HG03039 (cell line): ENCODE measurements around the gene GSN.
A peak's percentile ranks its signal among the peaks of the same experiment; 100 is the strongest.

Experiments used
- ATAC-seq: cut with Tn5 transposase; IDR thresholded peaks from one replicate; pipeline ENCODE4 v1.9.1; 2021; ENCODE audit warnings: mild to moderate bottlenecking, moderate library complexity; ENCODE audit not compliant: unreplicated experiment

The GSN gene

DNA sequence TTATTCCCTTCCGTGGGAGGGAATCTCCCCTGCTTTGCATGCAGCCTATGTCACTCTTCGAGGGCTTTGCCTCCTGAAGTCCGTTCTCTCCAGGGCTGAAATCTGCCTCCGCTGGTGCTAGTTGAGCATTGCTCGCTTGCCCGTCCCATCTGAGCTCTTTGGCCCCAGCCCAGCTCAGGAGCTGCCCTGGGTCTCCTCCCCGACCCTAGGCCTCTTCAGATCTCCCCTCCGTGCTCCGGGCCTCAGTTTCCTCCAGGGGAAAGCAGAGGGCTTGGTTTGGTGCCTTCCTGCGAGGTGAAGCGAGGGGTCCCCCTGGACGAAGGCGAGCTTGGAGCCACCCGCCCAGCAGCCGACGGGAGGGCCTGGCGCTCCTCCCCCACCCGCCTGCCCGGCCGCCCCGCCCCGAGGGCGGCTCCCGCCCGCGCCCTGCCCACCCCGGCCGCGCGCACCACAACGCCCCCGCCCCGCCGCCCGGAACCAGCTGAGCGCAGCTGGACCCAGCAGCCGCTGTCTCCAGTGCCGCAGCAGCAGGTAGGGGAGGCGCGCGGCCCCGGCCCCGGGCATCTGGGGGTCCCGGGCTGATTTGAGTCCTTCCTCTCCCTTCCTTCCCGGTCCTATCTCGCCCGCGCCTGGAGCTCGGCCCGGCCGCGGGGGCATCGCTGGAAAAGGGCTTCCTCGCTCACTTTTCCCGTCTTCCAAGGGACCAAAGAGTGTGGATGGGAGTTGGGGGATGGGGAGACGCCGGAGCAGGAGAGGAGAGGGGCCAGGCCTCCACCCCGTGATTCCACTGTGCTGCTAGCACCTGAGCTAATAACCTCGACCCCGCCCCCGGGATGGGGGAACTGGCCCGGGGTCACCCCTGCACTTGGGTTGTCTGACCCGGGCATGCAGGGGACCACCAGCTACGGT lies at the start of gene GSN:
GSN (plus strand) TSS at position 474 of the 909 bp plus-strand sequence. CDS start 33,810 bp downstream, outside the sequence.
- ATAC-seq = peak; percentile 53

DNA sequence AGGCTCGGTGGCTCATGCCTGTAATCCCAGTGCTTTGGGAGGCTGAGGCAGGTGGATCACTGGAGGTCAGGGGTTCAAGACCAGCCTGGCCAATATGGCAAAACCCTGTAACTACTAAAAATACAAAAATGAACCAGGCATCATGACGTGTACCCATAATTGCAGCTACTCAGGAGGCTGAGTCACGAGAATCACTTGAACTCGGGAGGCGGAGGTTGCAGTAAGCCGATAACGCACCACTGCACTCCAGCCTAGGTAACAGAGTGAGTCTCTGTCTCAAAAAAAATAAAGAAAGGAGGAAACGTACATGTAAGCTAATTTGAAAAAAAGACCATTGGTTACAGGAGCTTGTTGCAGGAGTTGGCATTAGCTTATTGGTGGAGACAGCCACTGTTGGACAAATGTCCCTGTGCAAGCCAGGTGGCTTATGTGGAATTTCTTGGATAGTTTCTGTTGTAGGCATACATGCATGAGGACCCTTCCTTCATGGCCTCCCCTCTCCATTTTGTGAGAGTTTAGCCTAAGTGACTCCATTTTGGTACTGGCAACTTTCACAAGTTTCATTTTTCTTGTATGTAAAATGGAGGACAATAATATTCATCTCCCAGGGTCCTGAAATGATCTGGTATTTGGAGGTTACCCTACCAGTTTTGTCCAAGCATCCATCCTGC lies 49.5 kb upstream of the GSN start:
- ATAC-seq = no peak

DNA sequence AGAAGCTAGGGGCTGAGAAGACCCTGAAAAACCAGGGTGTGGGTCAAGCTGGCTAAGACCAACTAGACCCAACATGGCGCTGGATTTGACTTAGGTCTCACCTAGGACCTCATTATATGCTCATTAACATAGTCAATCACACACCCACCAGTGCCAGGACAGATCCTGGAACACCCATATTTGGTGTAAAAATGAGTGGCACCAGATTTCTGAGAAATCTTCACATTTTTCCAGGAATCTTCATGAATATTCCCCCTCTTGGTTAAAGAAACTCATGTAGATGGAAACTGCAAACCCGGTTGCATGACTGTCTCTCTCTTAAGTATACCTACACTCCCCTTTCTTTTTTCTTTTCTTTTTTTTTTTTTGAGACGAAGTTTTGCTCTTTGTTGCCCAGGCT lies 48.4 kb upstream of the GSN start:
- ATAC-seq = no peak

DNA sequence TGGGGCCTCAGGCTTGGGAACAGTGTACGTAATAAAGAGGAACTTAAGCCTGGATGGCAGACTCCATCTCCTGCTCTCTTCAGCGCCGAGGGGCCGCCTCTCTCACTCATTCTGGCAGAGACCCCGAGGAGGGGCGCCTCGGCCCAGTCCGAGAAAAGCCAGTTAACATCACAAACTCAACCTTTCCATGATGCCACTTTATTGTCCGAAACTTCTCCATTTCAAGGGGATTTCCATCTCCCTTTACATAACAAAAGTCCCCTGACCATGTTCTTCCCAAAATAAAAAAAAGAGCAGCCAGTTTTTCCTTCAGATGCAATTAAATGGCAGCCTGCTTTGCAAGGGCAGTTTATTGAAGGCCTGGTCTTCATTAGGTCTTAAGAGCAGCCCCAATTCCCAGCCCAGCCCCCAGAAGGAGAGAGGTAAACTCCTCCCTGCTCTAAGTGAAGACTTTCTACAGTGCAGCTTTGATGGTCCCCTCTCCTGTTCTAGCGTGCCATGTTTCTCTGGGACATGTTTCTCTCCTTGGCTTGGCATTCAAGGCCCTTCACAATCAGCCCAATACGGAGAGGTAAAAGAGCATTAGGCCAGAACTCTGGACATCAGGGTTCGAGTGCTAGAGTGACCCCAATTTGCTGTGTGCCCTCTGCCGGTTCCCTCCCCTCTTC lies 46.8 kb upstream of the GSN start:
- ATAC-seq = no peak

DNA sequence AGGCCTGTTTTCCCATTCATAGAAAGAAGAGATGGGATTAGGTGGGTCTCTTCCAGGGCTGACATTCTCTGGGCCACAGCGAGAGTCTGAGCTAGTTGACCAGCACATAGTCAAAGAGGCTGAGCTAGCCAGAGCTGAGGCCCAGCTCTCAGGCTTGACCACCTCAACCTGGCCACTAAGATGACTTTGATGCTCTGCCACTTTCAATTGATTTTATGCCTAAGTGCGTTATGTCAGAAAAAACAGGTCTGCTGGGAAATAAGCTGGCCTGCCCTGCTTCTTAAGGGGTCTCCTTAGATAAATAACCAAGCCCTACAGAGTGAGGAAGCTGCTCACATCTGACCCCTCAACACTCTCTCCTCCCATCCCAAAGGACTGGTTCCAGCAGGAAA lies 46.3 kb upstream of the GSN start:
- no peak for ATAC-seq

DNA sequence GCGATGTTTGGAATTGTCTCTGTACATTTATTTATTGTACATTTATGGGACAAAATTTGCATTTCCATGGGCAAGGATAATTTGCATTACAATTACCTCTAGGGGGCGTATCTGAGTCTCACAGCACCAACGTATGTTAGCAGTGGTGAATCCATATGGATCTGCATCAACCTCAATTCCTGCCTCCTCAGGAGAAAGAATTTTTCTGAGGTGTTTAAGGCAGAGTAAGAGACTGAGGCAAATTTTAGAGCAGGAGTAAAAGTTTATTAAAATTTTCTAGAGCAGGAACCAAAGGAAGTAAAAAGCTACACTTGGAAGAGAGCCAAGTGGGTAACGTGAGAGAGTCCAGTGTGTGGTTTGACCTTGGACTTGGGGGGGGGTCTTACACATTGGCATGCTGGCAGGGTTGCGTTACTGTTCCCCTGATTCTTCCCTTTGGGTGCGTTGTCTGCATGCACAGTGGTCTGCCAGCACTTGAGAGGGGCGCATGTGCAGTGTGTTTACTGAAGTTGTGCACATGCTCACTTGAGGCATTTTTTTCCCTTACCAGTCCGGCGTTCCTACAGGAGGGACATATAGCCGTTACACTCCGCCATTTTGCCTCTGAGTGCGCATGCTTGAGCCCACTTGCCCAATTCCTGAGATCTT lies 45.3 kb upstream of the GSN start:
- ATAC-seq = no peak

DNA sequence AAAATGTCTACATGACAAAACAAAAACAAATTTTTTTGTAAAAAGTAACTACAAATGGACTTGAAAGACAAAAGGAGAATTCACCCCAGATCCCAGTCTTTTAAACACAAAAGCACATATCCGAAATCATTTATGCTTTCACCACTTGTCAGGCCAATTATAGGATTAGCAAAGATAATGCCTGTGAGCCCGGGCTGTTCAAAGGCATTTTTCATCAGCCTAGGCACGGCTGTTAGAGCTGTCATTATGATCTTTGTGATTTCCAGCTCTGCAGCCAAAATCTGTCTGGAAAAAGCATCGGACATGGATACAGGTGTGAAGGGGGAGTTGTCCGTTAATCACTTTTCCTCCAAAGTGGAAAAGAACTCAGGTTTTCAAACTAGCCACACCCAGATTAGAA lies 42.7 kb upstream of the GSN start:
- no peak for ATAC-seq

DNA sequence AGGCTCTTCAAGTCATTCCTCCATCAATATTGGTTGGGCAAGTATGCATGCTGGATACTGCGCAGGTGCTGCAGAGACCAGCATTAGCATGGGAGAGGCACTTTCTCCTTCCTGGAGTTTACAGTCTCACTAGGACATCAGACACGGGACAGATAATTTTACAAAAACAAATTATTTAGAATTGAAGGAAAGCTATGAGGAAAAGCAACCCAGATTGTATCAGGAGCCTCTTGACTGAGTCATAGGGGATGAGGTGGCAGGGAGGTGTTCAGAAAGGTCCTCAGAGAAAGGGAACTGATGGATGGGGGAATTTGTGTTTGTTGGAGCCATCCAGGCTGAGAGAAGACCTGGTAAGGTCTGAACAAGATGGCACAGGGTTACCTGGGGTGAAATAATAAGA lies 41.8 kb upstream of the GSN start:
- ATAC-seq = no peak

DNA sequence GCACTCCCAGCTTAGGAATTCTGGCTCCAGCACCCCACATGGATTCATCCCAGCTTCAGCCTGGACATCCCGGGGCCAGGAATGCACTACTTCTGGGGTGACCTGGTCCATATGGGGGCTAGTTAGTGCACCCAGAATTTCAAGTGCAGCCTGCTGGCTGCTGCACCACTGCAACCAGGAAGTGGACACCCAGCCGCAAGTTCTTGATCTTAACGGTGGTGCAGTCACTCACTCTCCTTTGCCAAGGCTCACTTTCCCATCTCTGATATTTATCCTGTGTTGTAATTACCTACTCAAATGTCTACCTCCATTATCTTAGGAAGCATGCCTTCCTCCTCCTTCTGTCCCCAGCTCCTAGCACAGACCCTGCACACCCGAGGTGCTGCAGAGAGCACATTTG lies 40.1 kb upstream of the GSN start:
- no peak for ATAC-seq

DNA sequence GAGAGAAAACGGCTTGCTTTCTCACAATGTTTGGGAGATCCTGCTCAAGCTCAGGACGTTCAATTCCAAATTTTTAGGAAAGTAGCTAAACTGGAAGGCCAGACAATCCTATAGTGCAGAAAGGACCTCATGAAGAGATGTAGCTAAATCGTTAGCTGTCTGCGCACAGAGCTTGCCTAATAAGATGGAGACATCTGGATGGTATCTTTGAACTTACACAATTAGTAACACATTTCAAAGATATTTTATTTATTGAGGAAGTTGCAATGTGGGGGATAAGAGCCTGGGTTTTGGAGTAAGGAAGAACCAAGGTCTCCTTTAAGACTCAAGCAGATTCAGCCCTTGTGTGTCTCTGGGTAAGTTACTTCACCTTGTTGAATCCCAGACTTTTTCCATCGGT lies 37.7 kb upstream of the GSN start:
- ATAC-seq = no peak

DNA sequence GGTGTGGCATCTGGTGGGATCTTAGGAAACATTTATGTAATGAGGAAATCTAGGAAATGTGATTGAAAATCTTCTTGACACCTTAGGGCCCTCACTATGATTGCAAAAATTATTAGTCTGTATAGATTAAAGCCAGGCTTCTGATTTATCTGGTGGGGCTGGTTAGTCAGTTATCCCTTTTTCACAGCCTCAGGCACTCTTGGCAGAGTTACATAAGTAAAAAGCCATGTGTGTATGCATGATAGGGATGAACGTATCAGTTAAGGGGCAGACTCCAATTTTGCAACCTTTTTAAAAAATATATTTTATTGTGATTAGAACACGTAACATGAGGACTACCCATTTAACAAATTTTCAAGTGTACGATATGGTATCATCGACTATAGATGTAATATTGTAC lies 35.7 kb upstream of the GSN start:
- no peak for ATAC-seq

DNA sequence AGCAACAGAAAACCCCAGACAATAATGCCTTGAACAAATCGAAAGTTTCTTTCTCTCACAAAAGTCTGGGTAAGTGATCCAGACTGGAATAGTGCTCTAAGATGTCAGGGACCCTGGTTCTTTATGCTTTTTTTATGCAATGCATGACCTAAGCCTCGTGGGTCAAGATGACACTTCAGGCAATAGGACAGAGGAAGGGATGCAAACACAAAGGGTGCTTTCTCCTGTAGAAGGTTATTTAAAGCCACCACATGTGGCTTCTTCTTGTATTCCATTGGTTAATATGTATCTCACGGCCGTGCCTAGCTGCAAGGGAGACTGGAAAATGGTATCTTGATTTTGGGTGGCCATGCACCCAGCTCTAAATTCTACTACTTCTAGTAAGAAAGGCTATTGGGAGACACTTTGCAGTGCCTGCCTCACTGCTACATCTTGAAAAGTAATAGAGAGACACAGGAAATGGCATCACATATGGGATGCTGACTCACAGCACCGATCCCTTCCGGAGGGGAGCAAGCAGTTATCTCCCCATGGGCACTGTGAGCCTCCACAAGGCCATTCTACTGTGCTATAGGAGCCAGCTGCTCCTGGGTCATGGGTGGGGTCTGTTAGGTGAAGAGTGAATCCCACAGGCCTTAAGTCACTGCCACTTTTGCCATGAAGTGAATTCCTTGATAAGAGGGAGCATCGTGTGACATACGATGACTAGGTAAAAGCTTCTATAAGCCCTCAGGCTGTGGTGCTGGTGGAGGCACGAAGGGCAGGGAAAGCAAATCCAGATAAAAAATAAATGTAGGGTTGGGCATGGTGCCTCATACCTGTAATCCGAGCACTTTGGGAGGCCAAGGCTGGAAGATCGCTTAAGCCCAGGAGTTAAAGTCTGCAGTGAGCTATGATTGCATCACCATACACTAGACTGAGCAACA lies 33.8 kb upstream of the GSN start:
- no peak for ATAC-seq

DNA sequence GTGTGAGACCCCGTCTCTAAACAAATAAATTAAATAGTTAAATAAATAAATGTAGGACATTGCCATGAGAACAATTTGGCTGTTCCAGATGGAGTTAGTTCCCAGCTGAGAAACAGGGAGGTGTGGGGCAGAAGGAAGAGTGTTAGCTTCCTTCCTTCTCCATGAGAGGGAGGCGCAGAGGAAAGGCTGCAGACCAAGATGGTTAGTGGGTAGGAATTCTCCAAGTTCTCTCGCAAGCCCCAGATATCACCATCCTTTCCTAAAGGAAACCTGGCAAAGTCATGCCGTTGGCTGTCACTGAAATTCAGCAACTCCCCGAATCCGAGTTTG lies 33.2 kb upstream of the GSN start:
- ATAC-seq = no peak

DNA sequence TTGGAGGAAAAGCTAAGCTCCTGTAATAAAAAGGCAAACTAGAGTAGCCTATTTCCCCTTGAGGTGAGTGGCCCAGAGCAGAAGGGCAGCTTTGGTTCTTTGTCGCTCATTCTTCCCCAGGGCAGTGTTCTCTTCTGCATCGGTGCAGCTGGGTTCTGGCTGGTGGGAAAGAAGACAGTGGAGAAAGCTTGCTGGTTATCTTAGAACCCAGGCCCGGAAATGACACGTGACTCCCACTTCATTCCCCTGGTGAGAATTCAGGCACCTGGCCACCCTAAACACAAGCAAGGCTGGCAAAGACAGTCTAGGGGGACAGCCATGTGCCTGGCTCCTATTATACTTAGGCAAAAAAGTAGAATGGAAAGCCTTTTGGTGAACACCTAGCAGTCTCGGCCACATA lies 32.5 kb upstream of the GSN start:
- ATAC-seq = no peak

DNA sequence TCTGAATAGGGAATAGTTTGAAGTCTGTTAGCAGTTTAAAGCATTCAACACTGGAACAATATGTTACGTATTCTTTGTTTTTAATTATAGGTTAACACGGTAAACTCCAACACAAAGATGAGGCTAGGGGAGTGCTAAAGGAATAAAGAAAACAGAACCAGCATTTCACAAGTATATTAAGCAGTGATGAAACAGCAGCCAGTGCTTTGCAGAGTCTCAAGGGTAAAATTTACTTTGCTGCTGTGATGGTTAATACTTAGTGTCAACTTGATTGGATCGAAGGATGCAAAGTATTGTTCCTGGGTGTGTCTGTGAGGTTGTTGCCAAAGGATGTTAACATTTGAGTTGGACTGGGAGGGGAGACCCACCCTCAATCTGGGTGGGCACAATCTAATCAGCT lies 30.0 kb upstream of the GSN start:
- ATAC-seq = no peak

DNA sequence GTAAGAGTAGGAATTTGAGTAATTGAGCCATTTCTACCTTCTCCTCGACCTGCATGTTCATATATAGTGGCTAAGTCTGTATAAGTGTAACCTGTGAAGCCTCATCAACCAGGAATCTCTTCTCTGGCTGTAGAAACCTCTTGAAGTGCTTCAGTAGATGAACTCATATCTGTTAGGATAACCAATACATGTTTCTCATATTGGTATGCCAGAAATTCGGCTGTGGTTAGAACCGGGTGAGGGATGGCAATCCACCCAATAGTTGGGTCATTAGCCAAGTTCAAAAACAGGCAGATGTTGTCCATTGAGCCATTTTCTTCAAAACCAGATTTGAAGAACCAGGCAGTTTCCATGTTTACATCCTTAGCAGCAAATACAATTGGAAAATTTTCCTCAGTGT lies 28.9 kb upstream of the GSN start:
- ATAC-seq = no peak

DNA sequence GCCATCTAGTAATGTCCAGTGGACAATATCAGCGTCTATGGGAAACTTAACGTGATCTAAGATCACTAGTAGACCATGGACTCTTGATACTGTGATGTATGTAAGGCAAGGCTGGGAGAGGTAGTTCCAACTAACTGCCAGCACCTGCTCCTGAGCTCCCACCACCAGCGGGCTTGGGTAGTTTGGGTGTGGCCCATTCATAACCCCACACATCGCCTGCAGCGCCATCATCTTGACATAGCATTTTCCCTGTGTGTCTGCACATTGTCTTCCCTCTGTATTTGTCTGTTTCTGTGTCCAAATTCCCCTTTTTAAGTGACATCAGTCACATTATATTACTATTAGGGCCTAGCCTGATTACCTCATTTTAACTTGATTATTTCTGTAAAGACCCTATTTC lies 28.1 kb upstream of the GSN start:
- no peak for ATAC-seq

DNA sequence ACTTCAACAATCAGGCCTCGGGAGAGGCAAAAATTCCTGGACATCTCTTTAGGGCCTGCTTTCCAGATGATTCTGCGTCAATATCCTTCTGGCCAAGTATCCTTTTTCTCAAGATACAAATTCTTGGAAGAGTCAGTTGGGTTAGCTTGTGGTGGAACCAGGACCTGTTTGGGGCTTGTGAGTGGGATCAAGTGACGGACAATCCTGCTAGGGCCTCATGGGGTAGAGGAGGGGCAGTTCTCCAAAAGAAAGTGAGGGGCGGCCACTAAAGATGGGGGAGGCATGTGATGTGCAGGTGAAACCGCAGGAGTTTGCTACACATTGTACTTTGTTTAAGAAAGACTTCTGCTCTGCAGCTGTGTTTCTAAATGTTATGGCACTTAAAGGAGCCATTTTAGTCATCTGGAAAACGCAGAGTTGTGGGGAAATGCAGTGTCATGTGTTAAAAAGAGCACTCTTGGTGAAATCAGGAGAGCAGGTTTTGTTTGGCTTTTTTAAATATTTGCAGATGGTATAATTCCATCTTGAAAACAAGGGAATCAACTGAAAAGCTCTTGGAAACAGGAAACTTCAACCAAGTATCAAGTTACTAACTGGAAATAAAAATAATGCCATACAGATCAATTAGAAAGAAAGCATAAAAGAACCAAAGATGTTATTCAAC lies 27.4 kb upstream of the GSN start:
- no peak for ATAC-seq

DNA sequence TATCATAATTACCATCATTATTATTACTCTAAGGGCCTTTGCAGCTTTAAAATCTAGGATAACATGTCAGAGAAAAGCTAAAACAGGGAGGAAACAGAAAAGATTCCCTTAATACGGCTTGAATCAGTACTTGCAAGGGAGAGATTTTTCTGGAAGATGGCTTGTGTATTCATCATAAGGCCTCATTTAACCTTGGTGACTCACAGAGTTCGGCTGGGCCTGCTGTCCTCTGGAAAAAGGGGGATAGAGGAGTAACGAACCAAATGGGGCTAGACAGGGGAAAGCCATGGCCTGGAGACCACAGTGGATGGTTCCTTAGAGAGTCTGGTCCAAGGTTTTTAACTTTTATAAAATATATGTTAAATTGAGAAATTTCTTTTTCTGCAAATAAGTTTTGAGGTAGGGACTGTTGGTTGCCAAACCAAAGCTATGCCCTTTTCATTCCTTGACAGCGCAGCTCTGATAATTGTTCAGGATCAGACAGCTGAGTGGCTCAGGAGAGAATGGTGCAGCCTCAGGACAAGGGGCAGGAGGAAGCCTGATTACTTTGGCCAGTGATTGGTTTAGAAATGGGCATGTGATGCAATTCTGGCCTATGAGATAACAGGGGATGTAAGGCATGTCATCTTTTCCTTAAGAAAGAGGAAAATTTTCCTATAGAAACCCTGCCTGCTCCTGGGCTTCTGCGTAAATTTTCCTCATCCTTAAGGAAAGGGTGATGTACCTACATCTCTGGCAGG lies 25.6 kb upstream of the GSN start:
- no peak for ATAC-seq
